Measurements from ENCODE around the gene TTC21A. TPM values are rescaled to one million over a fixed set of nuclear protein-coding genes. Genes with fewer than 3 reads are reported as not detected.

Gene TTC21A
- total and polyA plus RNA-seq, 12 donors: 1.2 to 35.7 (median 5.8) TPM

- Histone ChIP-seq H3K27me3 (no peaks in the 10 kb centered on the region), H3K36me3 (replicated peaks in 1 of 2) (no peaks in the 10 kb centered on the region), H3K9me3 (replicated peaks in 1 of 3) (no peaks in the 10 kb centered on the region), H3K27ac (peak overlapping the region in 2 of 5 donors; percentile 82 to 93), H3K4me3 (no peak overlapping the region), H3K4me1 (replicated peaks in 1 of 2) (peaks cover 8 to 30% of the 10 kb centered on the region in 2 donors)
- 93 to 99% (median 96%) methylated on average over 6 of the region's 6 CpGs for WGBS, 4 donors
- DNase-seq: no peak
- intact Hi-C loops (cut with DNase I): no loop called here
- TF ChIP-seq POLR2A (IDR thresholded peaks at IDR 0.05) (no peak), CTCF (IDR thresholded peaks at IDR 0.05) (no peak)
Measured at GRCh38 chr3:39176025-39176714, 68.7 kb downstream of the TTC21A start.

- 0 to 2% (median 1%) methylated on average over 22 to 31 of the region's 32 CpGs for WGBS, 4 donors
- Histone ChIP-seq H3K9me3 (replicated peaks in 1 of 3) (no peaks in the 10 kb centered on the region), H3K4me1 (replicated peaks in 1 of 2) (peaks cover 8 to 33% of the 10 kb centered on the region in 2 donors), H3K27me3 (no peaks in the 10 kb centered on the region), H3K27ac (peak overlapping the region; percentile 31 to 93 (median 77)), H3K36me3 (replicated peaks in 1 of 2) (no peaks in the 10 kb centered on the region), H3K4me3 (peak overlapping the region in 2 of 4 donors; percentile 54 to 63)
- DNase-seq: peak; percentile 89 to 97 (median 95)
- peak; percentile 51 to 81 for TF ChIP-seq POLR2A (IDR thresholded peaks at IDR 0.05)
- no peak for TF ChIP-seq CTCF (IDR thresholded peaks at IDR 0.05)
- intact Hi-C loops (cut with DNase I): no loop called here
Measured at GRCh38 chr3:39177708-39178332, 70.3 kb downstream of the TTC21A start.

GRCh38 chr3:39178553-39178952, 71.1 kb downstream of the TTC21A start:
- DNase-seq: no peak
- Histone ChIP-seq H3K4me3 (peak overlapping the region in 1 of 4 donors; percentile 63), H3K27me3 (no peaks in the 10 kb centered on the region), H3K4me1 (replicated peaks in 1 of 2) (peaks cover 8 to 33% of the 10 kb centered on the region in 2 donors), H3K9me3 (replicated peaks in 1 of 3) (no peaks in the 10 kb centered on the region), H3K36me3 (replicated peaks in 1 of 2) (no peaks in the 10 kb centered on the region), H3K27ac (peak overlapping the region; percentile 31 to 93 (median 77))
- intact Hi-C loops (cut with DNase I): no loop called here
- 61 to 67% (median 65%) methylated on average over 4 of the region's 4 CpGs for WGBS, 4 donors
- TF ChIP-seq CTCF (IDR thresholded peaks at IDR 0.05): no peak
- TF ChIP-seq POLR2A (IDR thresholded peaks at IDR 0.05): no peak

GRCh38 chr3:39180183-39180545, 72.7 kb downstream of the TTC21A start:
- intact Hi-C loops (cut with DNase I): loop anchor here (5.0 to 10.0 kb wide), 3 partner anchors 33 to 205 kb away; partner anchors contain the start of gene SLC25A38 (in 1 of the 2)
- Histone ChIP-seq H3K36me3 (replicated peaks in 1 of 2) (no peaks in the 10 kb centered on the region), H3K4me1 (replicated peaks in 1 of 2) (peaks cover 8 to 33% of the 10 kb centered on the region in 2 donors), H3K27me3 (no peaks in the 10 kb centered on the region), H3K27ac (peak overlapping the region in 4 of 5 donors; percentile 22 to 83 (median 56)), H3K4me3 (peak overlapping the region in 1 of 4 donors; percentile 44), H3K9me3 (replicated peaks in 1 of 3) (no peaks in the 10 kb centered on the region)
- 56 to 64% (median 57%) methylated on average over 3 of the region's 3 CpGs for WGBS, 4 donors
- DNase-seq: no peak
- TF ChIP-seq POLR2A (IDR thresholded peaks at IDR 0.05): no peak
- no peak for TF ChIP-seq CTCF (IDR thresholded peaks at IDR 0.05)

Measured in adrenal gland (tissue), 12 donors.